Fibroblast of peridontal ligament (primary cell): Measurements from ENCODE around the gene POMZP3.
"Not testable (repeated sequence)": the region's sequence is repeated elsewhere in the genome, so short reads cannot be mapped to it uniquely, and the experiment has no call there.

Source experiments
- DNase-seq: peaks from one replicate; pipeline ENCODE4 v3.0.0-alpha.2; 2010; ENCODE audit errors: extremely low read depth

Gene POMZP3

GRCh38 chr7:76586585-76587315 is 40.3 kb downstream of the POMZP3 start:
- DNase-seq: not testable (repeated sequence)

- peak; percentile 73 for DNase-seq
Observed at GRCh38 chr7:76583636-76584281, 43.3 kb downstream of the POMZP3 start.

- DNase-seq: peak; percentile 84
Observed at GRCh38 chr7:76582848-76583631, 44.0 kb downstream of the POMZP3 start.

- not testable (repeated sequence) for DNase-seq
Observed at GRCh38 chr7:76575919-76576655, 51.0 kb downstream of the POMZP3 start.

- not testable (repeated sequence) for DNase-seq
Observed at GRCh38 chr7:76575431-76575830, 51.6 kb downstream of the POMZP3 start.

GRCh38 chr7:76572296-76572695 is 54.8 kb downstream of the POMZP3 start:
- DNase-seq: not testable (repeated sequence)

- DNase-seq: peak; percentile 52
Observed at GRCh38 chr7:76570324-76570775, 56.7 kb downstream of the POMZP3 start.

GRCh38 chr7:76568742-76569141 is 58.3 kb downstream of the POMZP3 start:
- peak; percentile 51 for DNase-seq

- not testable (repeated sequence) for DNase-seq
Observed at GRCh38 chr7:76567753-76568152, 59.3 kb downstream of the POMZP3 start.

GRCh38 chr7:76567311-76567710 is 59.8 kb downstream of the POMZP3 start:
- DNase-seq: not testable (repeated sequence)

GRCh38 chr7:76565001-76565400 is 62.1 kb downstream of the POMZP3 start:
- not testable (repeated sequence) for DNase-seq

GRCh38 chr7:76561342-76561741 is 65.7 kb downstream of the POMZP3 start:
- DNase-seq: not testable (repeated sequence)

GRCh38 chr7:76560157-76560556 is 66.9 kb downstream of the POMZP3 start:
- not testable (repeated sequence) for DNase-seq
